Nasal cavity respiratory epithelium epithelial cell of viscerocranial mucosa (primary cell): ENCODE measurements around the gene LIF. TPM values are rescaled to one million over a fixed set of nuclear protein-coding genes. Genes with fewer than 3 reads are reported as not detected.

Experiments
- total RNA-seq: library from RNA; depleted of rRNA; stranded (reverse); fragments of >200 nt; gene quantifications from 2 replicates; pipeline ENCODE4 v1.2.3, GENCODE V29; 2014

Gene LIF
- total RNA-seq: 0.68 and 6.1 TPM in 2 replicates

GRCh38 chr22:30245985-30246813, at the start of gene LIF:
TSS of gene LIF (minus strand) at chr22:30246759. CDS start at chr22:30246695, 64 bp downstream.

GRCh38 chr22:30289141-30289979, 42.8 kb upstream of the LIF start, which contains the start of gene CASTOR1:
TSS of gene CASTOR1 (minus strand) at chr22:30289505. CDS start at chr22:30289497, 8 bp downstream.

GRCh38 chr22:30266445-30267381, 20.2 kb upstream of the LIF start, which contains the start of gene OSM:
TSS of gene OSM (minus strand) at chr22:30266851. CDS start at chr22:30266799, 52 bp downstream.

Other genes starting within 250 kb of the LIF start
- gene HORMAD2, start 166.3 kb downstream of the LIF start, total RNA-seq: not detected in 2 replicates
- gene OSM, start 20.1 kb upstream of the LIF start, total RNA-seq: not detected in 2 replicates
- 1.7 and 12.2 TPM in 2 replicates for gene CASTOR1, start 42.7 kb upstream of the LIF start, total RNA-seq
- gene TBC1D10A, start 80.2 kb upstream of the LIF start, total RNA-seq: 10.3 and 23.1 TPM in 2 replicates
- gene SF3A1, start 110.1 kb upstream of the LIF start, total RNA-seq: 12.0 and 44.5 TPM in 2 replicates
- 0.34 and 1.1 TPM in 2 replicates for gene CCDC157, start 110.2 kb upstream of the LIF start, total RNA-seq
- gene RNF215, start 140.7 kb upstream of the LIF start, total RNA-seq: 9.2 and 14.9 TPM in 2 replicates
- gene SEC14L2, start 150.3 kb upstream of the LIF start, total RNA-seq: 17.4 and 67.0 TPM in 2 replicates
- 10.6 and 17.8 TPM in 2 replicates for gene MTFP1, start 179.0 kb upstream of the LIF start, total RNA-seq
- not detected in 2 replicates for gene SEC14L3, start 225.3 kb upstream of the LIF start, total RNA-seq